Measurements from ENCODE around the gene FHOD1. TPM values are rescaled to one million over a fixed set of nuclear protein-coding genes. Genes with fewer than 3 reads are reported as not detected.

Gene FHOD1
- total and polyA plus RNA-seq, 10 donors: 45.6 to 304 (median 147) TPM

- Histone ChIP-seq H3K4me3 (peak overlapping the region; percentile 82 to 99 (median 98)), H3K27me3 (replicated peaks in 1 of 7) (no peaks in the 10 kb centered on the region), H3K9me3 (no peaks in the 10 kb centered on the region), H3K36me3 (peaks cover under 1 to 41% (median 34%) of the 10 kb centered on the region in 6 donors), H3K27ac (peak overlapping the region; percentile 61 to 93 (median 86)), H3K4me1 (peaks cover 12 to 57% (median 32%) of the 10 kb centered on the region in 6 donors)
- intact Hi-C loops (cut with DNase I; ENCODE audit: low total_unique reads): no loop called here
- TF ChIP-seq CTCF (IDR thresholded peaks at IDR 0.05 in 8 of 11, conservative IDR thresholded peaks at IDR 0.05 in 3 of 11) (no peak), POLR2A (IDR thresholded peaks at IDR 0.05) (peak in 1 of 3 donors; percentile 13)
- DNase-seq: no peak
- WGBS, 5 donors: 8 to 11% (median 9%) methylated on average over 12 of the region's 12 CpGs
Measured at GRCh38 chr16:67226295-67226803, 20.9 kb downstream of the FHOD1 start.

GRCh38 chr16:67223992-67224391 is 23.3 kb downstream of the FHOD1 start:
- Histone ChIP-seq H3K36me3 (peaks cover 0 to 22% (median 10%) of the 10 kb centered on the region in 6 donors), H3K27me3 (replicated peaks in 1 of 7) (no peaks in the 10 kb centered on the region), H3K9me3 (no peaks in the 10 kb centered on the region), H3K4me1 (peaks cover 12 to 49% (median 32%) of the 10 kb centered on the region in 6 donors), H3K27ac (peak overlapping the region in 3 of 8 donors; percentile 6 to 62 (median 27)), H3K4me3 (no peak overlapping the region)
- 37 to 51% (median 42%) methylated on average over 3 of the region's 3 CpGs for WGBS, 5 donors
- DNase-seq: no peak
- intact Hi-C loops (cut with DNase I; ENCODE audit: low total_unique reads): no loop called here
- TF ChIP-seq POLR2AphosphoS5 (IDR thresholded peaks at IDR 0.05): no peak
- no peak for TF ChIP-seq POLR2A (IDR thresholded peaks at IDR 0.05)
- TF ChIP-seq CTCF (IDR thresholded peaks at IDR 0.05 in 8 of 11, conservative IDR thresholded peaks at IDR 0.05 in 3 of 11): no peak

- WGBS, 5 donors: 43 to 59% (median 51%) methylated on average over 18 of the region's 18 CpGs
- Histone ChIP-seq H3K4me1 (peaks cover 9 to 42% (median 23%) of the 10 kb centered on the region in 6 donors), H3K36me3 (peaks cover 0 to 5% (median 0%) of the 10 kb centered on the region in 6 donors), H3K4me3 (no peak overlapping the region), H3K27me3 (replicated peaks in 1 of 7) (no peaks in the 10 kb centered on the region), H3K9me3 (no peaks in the 10 kb centered on the region), H3K27ac (peak overlapping the region in 5 of 8 donors; percentile 44 to 67 (median 57))
- peak; percentile 11 to 64 (median 59) for TF ChIP-seq POLR2AphosphoS5 (IDR thresholded peaks at IDR 0.05)
- no peak for TF ChIP-seq POLR2A (IDR thresholded peaks at IDR 0.05)
- TF ChIP-seq CTCF (IDR thresholded peaks at IDR 0.05 in 8 of 11, conservative IDR thresholded peaks at IDR 0.05 in 3 of 11): no peak
- intact Hi-C loops (cut with DNase I; ENCODE audit: low total_unique reads): no loop called here
- no peak for DNase-seq
Measured at GRCh38 chr16:67216612-67217490, 30.4 kb downstream of the FHOD1 start.

GRCh38 chr16:67215706-67216105 is 31.6 kb downstream of the FHOD1 start:
- intact Hi-C loops (cut with DNase I; ENCODE audit: low total_unique reads): no loop called here
- 66 to 75% (median 71%) methylated on average over 5 of the region's 5 CpGs for WGBS, 5 donors
- no peaks in the 10 kb centered on the region for H3K9me3 ChIP-seq
- peaks cover 9 to 42% (median 23%) of the 10 kb centered on the region in 6 donors for H3K4me1 ChIP-seq
- TF ChIP-seq CTCF (IDR thresholded peaks at IDR 0.05 in 8 of 11, conservative IDR thresholded peaks at IDR 0.05 in 3 of 11) (no peak), POLR2AphosphoS5 (IDR thresholded peaks at IDR 0.05) (no peak), POLR2A (IDR thresholded peaks at IDR 0.05) (no peak)
- no peak overlapping the region for H3K27ac ChIP-seq
- peaks cover 0 to 12% (median 0%) of the 10 kb centered on the region in 6 donors for H3K36me3 ChIP-seq
- DNase-seq: no peak
- no peaks in the 10 kb centered on the region for H3K27me3 ChIP-seq (replicated peaks in 1 of 7)
- no peak overlapping the region for H3K4me3 ChIP-seq

Measured in spleen (tissue), 11 donors.